GM13977 (cell line): ENCODE results near the gene SLC19A1.

ENCODE experiments used
- DNase-seq: peaks from one replicate; pipeline ENCODE4 v3.0.0; 2012; ENCODE audit warnings: low spot score
- CTCF ChIP-seq: IDR thresholded peaks from 2 replicates; pipeline ENCODE4 v1.5.1; 2012; ENCODE audit warnings: mild to moderate bottlenecking, control low read depth; ENCODE audit not compliant: insufficient read depth; ENCODE audit errors: extremely low read depth, missing control alignments
- in situ Hi-C: fragments of 300-500 bp; cut with MboI; formaldehyde crosslinking; loops from one replicate; pipeline ENCODE4 v1.12.0; 2022; ENCODE audit warnings: low sequenced_read_pairs, low pct_unique_long_range_greater_than_20kb, mixed read lengths, inconsistent platforms; ENCODE audit not compliant: unreplicated experiment

SLC19A1 gene

GRCh38 chr21:45512626-45513002 lies 29.6 kb downstream of the SLC19A1 start:
- in situ Hi-C loops: no loop called here
- no peak for DNase-seq
- no peak for TF ChIP-seq CTCF

- TF ChIP-seq CTCF: no peak
- in situ Hi-C loops: no loop called here
- no peak for DNase-seq
Measured at GRCh38 chr21:45511661-45512431, 30.4 kb downstream of the SLC19A1 start.

GRCh38 chr21:45511007-45511406 lies 31.2 kb downstream of the SLC19A1 start:
- no peak for TF ChIP-seq CTCF
- in situ Hi-C loops: no loop called here
- DNase-seq: no peak

GRCh38 chr21:45510466-45510955 lies 31.7 kb downstream of the SLC19A1 start:
- in situ Hi-C loops: no loop called here
- no peak for TF ChIP-seq CTCF
- no peak for DNase-seq

- DNase-seq: no peak
- TF ChIP-seq CTCF: no peak
- in situ Hi-C loops: no loop called here
Measured at GRCh38 chr21:45509566-45510465, 32.4 kb downstream of the SLC19A1 start.

- DNase-seq: no peak
- in situ Hi-C loops: no loop called here
- no peak for TF ChIP-seq CTCF
Measured at GRCh38 chr21:45508607-45509565, 33.4 kb downstream of the SLC19A1 start.
